Skin epidermis (tissue), 12 donors: Measurements from ENCODE around the gene ATP6V1E1.
"Not testable (repeated sequence)": the region's sequence is repeated elsewhere in the genome, so short reads cannot be mapped to it uniquely, and the experiment has no call there.

Source experiments
- H3K27ac ChIP-seq, 21 experiments: fragments of 200-600 bp; sonication (generic) in 11 of 21; one replicate each; pipeline ENCODE4 v1.5.0; 2020; ENCODE audit warnings: mild to moderate bottlenecking in 3 of 21, inconsistent platforms in 2 of 21, moderate library complexity in 2 of 21
- H3K4me3 ChIP-seq, 7 experiments: fragments of 200-600 bp; sonication (generic) in 2 of 7; one replicate each; pipeline ENCODE4 v1.5.0; 2020; ENCODE audit warnings: inconsistent platforms in 2 of 7, mild to moderate bottlenecking in 2 of 7, moderate library complexity in 1 of 7

The ATP6V1E1 gene

DNA sequence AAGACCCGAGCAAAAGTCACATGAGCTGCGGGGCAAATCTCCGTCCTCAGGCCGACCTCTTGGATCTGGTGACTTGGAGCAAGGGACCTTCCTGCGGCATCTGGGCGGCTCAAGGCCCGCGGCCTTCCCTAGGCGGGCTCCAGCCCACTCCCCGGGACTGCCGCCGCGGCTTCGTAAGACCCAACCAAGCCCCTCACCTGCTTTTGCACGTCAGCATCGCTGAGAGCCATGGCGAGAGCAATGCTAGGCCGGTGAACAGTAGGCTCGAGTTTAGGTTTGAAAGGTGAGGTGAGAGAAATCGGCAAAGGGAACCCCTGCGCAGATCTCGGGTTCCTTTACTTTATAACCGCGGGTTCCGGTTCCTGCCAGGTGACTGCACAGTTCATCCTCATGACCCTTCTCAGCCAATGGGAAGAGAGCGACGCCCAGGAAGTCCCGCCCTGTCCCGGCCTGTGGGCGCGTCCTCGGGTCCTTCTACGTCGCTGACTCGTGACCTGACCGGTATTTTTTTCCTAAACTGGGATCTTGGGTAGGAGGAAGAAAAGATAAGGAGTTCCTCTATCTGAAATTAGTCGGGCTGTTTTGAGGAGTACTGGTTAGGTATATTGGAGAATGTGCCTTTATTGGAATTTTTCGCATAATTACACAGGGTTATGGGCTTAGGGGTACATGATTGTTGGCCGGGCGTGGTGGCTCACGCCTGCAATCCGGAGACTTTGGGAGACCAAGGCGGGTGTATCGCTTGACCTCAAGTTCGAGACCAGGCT is at the start of gene ATP6V1E1:
ATP6V1E1 (minus strand) TSS at position 344 of the 767 bp plus-strand sequence; CDS start at position 230, 114 bp downstream.
- Histone ChIP-seq H3K4me3 (peak within 1 kb of the TSS; percentile 74 to 100 (median 97)), H3K27ac (peak within 1 kb of the TSS; percentile 82 to 97 (median 94))

DNA sequence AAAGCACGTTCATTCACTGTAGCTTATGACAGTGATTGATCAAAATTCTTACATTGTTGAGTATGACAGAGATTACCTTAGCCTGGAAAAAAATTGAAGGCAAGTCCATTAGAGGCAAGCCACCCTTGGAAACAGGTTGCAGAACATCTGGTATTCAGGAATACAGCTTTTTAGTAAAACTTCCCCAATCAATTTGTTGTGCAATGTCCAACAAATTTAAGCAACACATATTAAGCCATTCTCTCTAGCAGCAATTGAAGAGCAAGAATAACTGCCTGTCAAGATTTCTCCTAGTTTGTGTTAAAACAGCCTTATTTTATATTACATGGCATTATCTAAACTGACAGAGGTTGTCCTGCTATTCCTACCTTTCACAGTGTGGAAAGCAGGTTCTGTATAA is 47.0 kb upstream of the ATP6V1E1 start:
- Histone ChIP-seq H3K27ac (no peak overlapping the region), H3K4me3 (no peak overlapping the region)

DNA sequence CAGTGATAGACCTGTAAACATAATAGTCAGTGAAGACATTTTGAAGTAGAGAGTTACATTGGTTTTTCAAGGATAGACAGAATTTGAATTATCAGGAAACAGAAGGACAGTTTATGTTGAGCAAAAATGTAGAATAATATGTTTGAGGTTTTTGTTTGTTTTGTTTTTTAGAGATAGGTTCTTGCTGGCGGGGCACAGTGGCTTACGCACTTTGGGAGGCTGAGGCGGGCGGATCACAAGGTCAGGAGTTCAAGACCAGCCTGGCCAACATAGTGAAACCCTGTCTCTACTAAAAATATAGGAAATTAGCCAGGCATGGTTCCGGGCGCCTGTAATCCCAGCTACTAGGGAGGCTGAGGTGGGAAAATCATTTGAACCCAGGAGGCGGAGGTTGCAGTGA is 45.6 kb upstream of the ATP6V1E1 start:
- no peak overlapping the region for H3K27ac ChIP-seq
- H3K4me3 ChIP-seq: no peak overlapping the region

DNA sequence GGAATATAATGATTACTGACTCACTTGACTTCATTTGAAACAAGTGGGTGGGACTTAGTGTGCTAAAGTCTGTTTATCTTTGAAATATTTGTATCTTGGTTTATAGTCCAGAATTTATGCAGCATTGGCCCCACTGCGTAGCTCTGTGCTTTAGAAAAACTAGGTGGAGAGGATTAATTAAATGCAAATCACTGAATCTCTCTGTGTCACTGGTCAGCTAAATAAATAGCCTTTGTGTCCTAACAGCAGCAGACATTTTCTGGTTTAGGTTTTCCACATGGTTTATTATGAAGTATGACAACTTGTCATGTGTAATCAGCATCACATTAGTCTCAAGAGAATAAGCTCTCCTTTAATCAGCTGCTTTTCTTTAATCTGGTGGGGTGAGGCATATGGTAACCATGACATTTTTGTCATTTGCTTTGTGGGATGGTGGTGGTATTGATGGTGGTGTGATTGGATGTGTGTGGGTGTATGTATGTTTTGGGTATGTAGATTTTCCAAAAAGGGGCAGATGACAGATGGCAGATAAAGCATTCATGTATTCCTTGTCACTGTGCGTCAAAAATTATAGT is 44.0 kb upstream of the ATP6V1E1 start:
- no peak overlapping the region for H3K27ac ChIP-seq

DNA sequence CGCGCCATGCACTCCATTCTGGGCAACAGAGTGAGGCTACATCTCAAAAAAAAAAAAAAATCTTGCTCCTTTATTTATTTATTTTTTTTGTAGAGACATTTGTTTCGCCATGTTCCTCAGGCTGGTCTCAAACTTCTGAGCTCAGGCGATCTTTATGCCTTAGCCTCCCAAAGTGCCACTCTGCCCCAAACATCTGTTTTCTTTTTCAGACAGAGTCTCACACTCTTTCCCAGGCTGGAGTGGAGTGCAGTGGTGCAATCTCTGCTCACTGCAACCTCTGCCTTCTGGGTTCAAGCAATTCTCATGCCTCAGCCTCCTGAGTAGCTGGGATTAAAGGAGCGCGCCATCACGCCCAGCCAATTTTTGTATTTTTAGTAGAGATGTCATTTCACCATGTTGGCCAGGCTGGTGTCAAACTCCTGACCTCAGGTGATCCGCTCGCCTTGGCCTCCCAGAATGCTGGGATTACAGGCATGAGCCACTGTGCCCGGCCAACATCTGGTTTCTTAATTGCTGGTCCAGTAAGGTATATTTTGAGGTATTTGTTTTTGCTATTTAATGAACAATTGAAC is 43.1 kb upstream of the ATP6V1E1 start:
- not testable (repeated sequence) for H3K27ac ChIP-seq

More for the DNA sequence above, 44.0 kb upstream of the ATP6V1E1 start:
- H3K4me3 ChIP-seq: no peak overlapping the region

DNA sequence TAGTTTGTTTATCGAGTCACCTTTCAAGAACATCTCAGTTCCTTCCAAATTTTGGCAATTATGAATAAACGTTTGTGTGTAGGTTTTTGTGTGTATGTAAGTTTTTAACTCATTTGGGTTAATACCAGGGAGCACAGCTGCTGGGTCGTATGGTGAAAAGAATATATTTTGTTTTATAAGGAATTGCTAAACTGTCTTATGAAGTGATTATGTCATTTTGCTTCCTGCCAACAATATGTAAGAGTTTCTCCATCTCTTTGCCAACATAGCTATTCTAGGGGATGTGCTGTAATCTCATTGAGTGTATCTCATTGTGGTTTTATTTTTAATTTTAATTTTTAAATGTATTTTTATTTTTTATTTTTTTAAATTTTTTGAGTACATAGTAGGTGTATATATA is 37.3 kb upstream of the ATP6V1E1 start:
- Histone ChIP-seq H3K27ac (no peak overlapping the region), H3K4me3 (no peak overlapping the region)

More for the DNA sequence above, 43.1 kb upstream of the ATP6V1E1 start:
- not testable (repeated sequence) for H3K4me3 ChIP-seq

DNA sequence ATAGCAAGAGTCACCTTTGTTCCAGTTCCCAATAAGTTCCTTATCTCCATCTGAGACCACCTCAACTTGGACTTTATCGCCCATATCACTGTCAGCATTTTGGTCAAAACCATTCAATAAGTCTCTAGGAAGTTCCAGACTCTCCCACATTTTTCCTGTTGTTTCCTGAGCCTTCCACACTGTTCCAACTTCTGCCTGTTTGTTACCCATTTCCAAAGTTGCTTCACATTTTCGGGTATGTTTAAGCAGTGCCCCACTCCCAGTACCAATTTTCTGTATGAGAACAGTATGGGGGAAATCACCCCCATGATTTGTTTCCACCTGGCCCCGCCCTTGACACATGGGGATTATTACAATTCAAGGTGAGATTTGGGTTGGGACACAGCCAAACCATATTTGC is 36.7 kb upstream of the ATP6V1E1 start:
- Histone ChIP-seq H3K4me3 (no peak overlapping the region), H3K27ac (no peak overlapping the region)

DNA sequence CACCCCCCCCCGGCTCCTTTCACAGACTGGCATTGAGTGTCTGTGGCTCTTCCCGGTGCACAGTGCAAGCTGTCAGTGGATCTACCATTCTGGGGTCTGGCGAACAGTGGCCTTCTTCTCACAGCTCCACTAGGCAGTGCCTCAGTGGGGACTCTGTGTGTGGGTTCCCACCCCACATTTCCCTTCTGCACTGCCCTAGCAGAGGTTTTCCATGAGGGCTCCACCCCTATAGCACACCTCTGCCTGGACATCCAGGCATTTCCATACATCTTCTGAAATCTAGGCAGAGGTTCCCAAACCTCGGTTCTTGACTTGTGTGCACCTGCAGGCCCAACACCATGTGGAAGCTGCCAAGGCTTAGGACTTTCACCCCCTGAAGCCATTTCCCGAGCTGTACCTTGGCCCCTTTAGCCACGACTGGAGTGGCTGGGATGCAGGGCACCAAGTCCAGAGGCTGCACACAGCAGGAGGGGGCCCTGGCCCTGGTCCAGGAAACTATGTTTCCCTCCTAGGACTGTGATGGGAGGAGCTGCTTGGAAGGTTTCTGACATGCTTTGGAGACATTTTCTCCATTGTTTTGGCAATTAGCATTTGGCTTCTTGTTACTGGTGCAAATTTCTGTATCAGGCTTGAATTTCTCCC is 36.0 kb upstream of the ATP6V1E1 start:
- no peak overlapping the region for H3K4me3 ChIP-seq
- H3K27ac ChIP-seq: no peak overlapping the region

DNA sequence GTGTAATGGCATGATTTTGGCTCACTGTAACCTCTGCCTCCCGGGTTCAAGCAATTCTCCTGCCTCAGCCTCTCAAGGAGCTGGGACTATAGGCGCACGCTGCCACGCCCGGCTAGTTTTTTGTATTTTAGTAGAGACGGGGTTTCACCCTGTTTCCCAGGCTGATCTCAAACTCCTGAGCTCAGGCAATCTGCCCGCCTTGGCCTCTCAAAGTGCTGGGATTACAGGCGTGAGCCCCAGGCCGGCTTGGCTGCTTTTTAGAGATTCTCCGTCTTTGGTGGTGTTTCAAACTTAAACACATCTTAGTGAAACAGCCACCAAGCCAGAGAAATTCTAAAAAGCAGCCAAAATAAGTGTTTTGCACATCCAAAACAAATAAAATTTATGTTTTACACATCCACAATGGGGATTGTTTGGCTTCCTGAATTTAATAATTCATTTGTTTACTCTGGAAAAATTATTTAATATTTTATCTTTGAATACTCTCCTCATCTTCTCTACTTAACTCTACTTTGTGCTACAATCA is 28.4 kb upstream of the ATP6V1E1 start:
- H3K4me3 ChIP-seq: no peak overlapping the region

DNA sequence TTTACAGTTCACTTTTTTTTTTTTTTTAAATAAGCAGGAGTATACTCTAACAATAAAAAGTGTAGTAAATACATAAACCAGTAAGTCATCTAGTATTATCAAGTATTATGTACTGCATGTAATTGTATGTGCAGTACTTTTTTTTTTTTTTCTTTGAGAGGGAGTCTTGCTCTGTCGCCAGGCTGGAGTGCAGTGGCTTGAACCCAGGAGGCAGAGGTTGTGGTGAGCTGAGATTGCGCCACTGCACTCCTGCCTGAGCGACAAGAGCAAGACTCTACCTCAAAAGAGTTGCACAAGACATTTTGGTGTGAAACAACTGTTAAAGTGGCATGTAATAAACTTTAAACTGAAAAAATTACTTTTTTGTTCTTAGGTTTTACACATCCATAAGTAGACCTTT is 26.7 kb upstream of the ATP6V1E1 start:
- no peak overlapping the region for H3K27ac ChIP-seq

More for the DNA sequence above, 28.4 kb upstream of the ATP6V1E1 start:
- H3K27ac ChIP-seq: no peak overlapping the region

DNA sequence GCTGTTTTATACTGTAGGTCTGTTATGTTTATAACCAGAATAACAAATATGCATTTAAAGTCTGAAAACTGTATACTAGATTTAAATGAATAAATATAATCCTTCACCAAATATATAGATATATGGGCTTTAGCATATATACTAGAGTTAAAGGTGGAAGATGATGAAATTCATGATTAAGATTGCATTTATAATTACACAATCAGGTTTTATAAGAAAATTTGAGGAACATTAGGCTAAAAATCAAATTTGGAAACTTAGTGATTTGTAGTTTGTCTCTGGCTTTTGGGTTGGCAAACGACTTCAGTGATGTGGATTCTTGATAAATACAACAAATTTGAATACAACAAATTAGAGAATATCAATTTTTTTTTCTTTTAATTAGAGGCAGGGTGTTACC is 20.0 kb upstream of the ATP6V1E1 start:
- no peak overlapping the region for H3K27ac ChIP-seq
- no peak overlapping the region for H3K4me3 ChIP-seq

More for the DNA sequence above, 26.7 kb upstream of the ATP6V1E1 start:
- H3K4me3 ChIP-seq: no peak overlapping the region

DNA sequence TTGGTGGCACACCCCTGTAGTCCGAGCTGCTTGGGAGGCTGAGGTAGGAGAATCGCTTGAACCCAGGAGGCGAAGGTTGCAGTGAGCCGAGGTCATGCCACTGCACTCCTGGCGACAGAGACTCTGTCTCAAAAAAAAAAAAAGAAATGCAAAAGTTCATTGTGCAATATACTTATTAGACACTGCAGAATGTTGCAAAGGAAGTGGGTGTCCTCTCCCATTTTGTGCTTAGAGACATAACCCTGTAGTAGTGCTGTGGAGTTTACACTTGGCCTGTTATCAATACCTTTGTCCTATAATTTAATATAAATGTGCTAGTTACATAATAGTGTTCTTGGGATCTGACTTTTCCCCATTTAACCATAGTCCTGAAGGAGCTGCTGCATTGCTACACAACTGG is 19.4 kb upstream of the ATP6V1E1 start:
- Histone ChIP-seq H3K27ac (no peak overlapping the region), H3K4me3 (no peak overlapping the region)

DNA sequence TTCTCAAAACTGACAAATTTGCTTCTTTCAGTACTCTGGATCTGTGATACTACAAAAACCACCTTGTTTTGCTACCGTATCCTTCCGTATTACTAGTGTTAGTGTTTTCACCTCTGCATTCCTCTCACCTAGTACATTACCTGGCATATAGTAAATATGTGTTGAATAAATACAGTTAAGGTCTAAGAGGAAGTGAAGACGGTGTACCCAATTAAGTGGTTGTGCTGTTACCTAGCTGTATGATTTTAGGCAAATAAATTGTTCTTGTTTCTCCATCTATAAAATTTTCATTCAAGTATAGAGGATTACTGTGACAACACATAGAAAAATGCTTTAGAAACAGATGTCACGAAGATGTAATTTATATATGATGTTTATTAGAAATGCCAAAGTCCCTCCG is 18.9 kb upstream of the ATP6V1E1 start:
- H3K4me3 ChIP-seq: no peak overlapping the region
- H3K27ac ChIP-seq: no peak overlapping the region

DNA sequence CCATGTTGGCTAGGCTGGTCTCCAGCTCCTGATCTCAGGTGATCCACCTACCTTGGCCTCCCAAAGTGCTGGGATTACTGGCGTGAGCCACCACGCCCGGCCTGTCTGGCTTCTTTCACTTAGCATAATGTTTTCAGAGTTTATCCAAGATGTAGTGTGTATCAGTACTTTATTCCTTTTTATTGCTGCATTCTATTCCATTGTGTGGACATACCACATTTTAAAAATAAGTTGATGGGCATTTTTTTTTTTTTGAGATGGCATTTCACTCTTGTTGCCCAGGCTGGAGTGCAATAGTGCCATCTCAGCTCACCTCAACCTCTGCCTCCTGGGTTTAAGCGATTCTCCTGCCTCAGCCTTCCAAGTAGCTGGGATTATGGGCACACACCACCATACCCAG is 13.8 kb upstream of the ATP6V1E1 start:
- H3K4me3 ChIP-seq, H3K27ac ChIP-seq: not testable (repeated sequence)

DNA sequence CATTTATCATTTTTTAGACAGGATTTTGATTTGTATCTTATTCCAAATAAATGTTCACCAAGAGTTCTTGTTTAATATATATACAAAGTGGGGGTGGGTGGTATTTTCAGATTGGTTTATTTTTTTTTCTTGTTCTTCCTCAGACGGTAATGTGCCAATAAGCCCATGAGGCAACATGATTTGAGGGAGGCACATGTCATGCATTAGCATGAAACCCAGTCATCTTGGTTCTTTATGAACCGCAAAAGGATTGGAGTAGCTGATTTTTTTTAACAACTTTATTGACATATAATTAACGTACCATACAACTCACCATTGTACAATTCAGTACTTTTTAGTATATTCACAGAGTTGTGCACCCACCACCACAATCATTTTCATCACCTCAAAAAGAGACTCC is 12.7 kb upstream of the ATP6V1E1 start:
- H3K27ac ChIP-seq: no peak overlapping the region
- no peak overlapping the region for H3K4me3 ChIP-seq

DNA sequence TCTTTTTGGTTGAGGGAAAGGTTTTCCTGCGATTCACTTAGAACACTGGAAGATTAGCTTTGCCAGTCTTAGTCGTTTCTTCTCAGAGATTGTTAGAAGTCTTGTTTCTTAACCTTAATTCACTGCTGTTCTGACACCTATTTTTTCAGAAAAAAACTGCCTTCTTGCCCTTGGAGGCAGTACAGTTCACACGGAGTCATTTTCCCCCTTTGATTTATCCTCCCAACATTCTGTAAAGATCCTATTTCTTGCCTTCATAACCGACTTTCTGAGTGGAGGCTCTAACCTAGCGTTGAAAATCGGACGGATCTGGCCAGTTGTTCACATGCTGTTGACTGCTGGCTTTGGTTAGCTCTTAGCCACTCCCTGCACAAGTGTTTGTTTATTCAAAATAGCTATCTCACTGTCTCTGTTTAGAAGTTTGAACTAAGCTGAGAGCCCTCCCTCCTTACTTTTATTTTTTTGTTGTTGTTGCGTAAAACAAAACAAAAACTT is 10.7 kb upstream of the ATP6V1E1 start:
- Histone ChIP-seq H3K4me3 (peak overlapping the region; percentile 70 to 96 (median 87)), H3K27ac (peak overlapping the region; percentile 84 to 100 (median 99))

DNA sequence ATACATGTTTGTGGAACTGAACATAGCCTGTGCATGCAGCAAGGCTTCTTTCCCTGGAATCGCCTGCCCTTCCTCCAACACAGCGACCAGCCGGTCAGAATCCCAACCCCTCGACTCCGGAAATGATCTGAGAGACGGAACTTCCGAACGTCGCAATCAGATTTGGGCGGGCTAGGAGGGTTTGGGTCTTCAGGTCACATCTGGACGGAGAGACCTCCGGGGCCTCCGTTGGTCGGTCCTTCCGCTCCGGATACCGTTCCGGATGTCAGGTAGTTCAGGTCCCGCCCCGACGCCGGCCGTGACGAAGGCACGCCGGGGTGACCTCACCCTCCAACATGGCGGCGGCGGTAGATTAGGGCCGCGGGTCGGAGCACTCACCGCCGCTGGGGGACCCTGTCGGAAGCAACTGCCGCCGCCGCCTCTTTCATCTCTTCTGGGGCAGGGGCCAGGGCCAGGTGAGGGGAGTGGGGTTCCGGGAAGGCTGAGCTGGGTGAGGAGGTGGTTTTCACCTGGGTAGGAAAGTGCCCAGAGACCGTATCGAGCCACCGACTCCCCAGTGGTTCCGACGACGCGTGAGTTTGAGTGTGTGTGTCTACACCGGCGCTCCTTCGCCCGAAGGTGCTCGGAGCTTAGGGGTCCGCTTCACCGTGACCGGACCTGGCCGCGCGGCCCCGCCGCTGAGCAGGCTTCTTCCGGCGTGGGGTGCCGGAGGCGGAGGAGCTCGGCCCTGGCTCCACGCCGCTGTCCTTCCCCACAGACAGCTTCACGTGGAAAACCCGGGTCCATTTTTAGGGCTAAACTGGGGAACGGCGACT is 10.1 kb upstream of the ATP6V1E1 start, which contains the start of gene BCL2L13:
BCL2L13 (plus strand) TSS at position 326 of the 815 bp plus-strand sequence. CDS start 16,955 bp downstream, outside the sequence.
- Histone ChIP-seq H3K27ac (peak within 1 kb of the TSS; percentile 84 to 100 (median 99)), H3K4me3 (peak within 1 kb of the TSS; percentile 70 to 96 (median 87))

DNA sequence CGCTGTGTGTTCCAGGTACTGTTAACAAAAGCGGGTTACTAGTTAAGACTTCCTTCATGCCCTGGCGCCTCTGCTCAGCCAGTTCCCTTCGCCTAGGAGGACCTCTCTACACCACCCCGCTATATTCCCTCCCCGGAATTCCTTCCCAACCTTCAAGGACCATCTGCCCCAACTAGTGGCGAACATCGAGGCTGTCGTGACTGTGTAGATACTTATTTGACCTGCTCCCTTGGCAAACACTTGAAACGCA is 9.6 kb upstream of the ATP6V1E1 start:
- peak overlapping the region; percentile 70 to 96 (median 87) for H3K4me3 ChIP-seq
- H3K27ac ChIP-seq: peak overlapping the region; percentile 84 to 100 (median 99)

DNA sequence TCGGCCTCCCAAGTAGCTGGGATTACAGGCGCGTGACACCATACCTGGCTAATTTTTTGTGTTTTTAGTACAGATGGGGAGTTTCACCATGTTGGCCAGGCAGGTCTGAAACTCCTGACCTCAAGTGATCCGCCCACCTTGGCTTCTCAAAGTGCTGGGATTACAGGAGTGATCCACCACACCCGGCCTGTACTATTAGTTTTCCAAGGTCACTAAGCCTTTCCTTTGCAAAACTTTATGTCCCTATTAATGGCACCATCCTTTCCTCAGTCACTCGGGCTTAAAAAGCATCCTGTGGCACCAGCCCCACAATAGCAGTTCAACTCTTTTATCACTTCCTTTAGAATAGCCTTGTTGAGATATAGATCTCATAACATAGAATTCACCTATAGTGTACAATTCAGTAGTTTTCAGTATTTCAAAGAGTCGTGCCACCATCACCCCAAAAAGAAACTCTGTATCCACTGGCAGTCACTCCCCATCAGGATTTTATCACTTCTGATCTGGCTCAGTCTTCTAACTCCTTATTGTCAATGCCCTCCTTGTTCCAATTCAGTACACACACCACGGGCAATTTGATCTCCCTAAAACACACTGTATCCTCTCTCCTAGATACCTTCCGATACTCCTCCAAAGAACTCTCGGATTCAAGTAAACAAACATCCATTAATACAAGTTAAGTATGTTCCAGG is 9.1 kb upstream of the ATP6V1E1 start:
- peak overlapping the region; percentile 84 to 100 (median 99) for H3K27ac ChIP-seq
- H3K4me3 ChIP-seq: peak overlapping the region; percentile 70 to 96 (median 87)
